Measurements from ENCODE around the gene NECAB3.

NECAB3 gene

GRCh38 chr20:33677991-33678702 lies 3.9 kb upstream of the NECAB3 start:
- no peak for DNase-seq

- no peak for DNase-seq
These were observed 2.7 kb upstream of the NECAB3 start for GRCh38 chr20:33676652-33677645.

- no peak for DNase-seq
These were observed 1.9 kb upstream of the NECAB3 start for GRCh38 chr20:33676121-33676520.

GRCh38 chr20:33675136-33675959 lies 1.1 kb upstream of the NECAB3 start:
- no peak for DNase-seq

GRCh38 chr20:33673410-33674293 lies 576 bp downstream of the NECAB3 start:
- no peak for DNase-seq

- DNase-seq, result no peak
These were observed 1.2 kb downstream of the NECAB3 start for GRCh38 chr20:33673114-33673409.

GRCh38 chr20:33672426-33673113 lies 1.7 kb downstream of the NECAB3 start:
- DNase-seq, result no peak

GRCh38 chr20:33671573-33672288 lies 2.5 kb downstream of the NECAB3 start:
- DNase-seq, result no peak

GRCh38 chr20:33670715-33671499 lies 3.3 kb downstream of the NECAB3 start:
- DNase-seq, result no peak

GRCh38 chr20:33669873-33670640 lies 4.2 kb downstream of the NECAB3 start:
- no peak for DNase-seq

- no peak for DNase-seq
These were observed 5.0 kb downstream of the NECAB3 start for GRCh38 chr20:33669224-33669623.

- DNase-seq, result no peak
These were observed 5.6 kb downstream of the NECAB3 start for GRCh38 chr20:33668466-33669155.

- peak; percentile 54 for DNase-seq
These were observed 6.4 kb downstream of the NECAB3 start for GRCh38 chr20:33667676-33668465.

- DNase-seq, result no peak
These were observed 7.0 kb downstream of the NECAB3 start for GRCh38 chr20:33667245-33667675.

GRCh38 chr20:33666293-33667244 lies 7.7 kb downstream of the NECAB3 start, which contains the start of gene ACTL10:
Gene ACTL10 (plus strand): TSS chr20:33666943. CDS start chr20:33667498, 555 bp downstream.
- peak; percentile 94 for DNase-seq

- no peak for DNase-seq
These were observed 9.5 kb downstream of the NECAB3 start for GRCh38 chr20:33664762-33665144.
